NCI-H1436 (cell line): ENCODE measurements around the gene MDN1.

Experiments
- DNase-seq: peaks from one replicate; lab custom pipeline; 2025; lab: John Stamatoyannopoulos, UW

MDN1 gene

GRCh38 chr6:89693207-89693606, 126.4 kb downstream of the MDN1 start:
- DNase-seq: no peak

DNA sequence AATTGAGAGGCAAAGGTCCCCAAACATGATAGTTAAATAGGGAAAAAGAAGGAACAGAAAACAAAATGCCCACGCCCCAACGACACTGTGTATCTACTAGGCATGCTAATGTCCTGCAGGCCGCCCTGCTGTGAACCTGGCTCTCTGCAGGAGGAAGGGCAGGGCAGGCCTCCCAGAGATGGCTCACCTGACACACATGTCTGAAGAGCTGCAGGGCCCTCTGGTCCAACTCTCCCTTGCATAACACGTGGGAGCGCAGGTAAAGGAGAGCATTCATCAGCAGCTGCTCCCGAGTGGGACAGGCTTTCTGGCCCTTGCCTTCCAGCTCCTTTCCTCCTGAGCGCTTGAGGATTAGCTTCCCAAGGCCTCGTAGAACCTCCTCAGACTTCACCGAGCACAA, 127.3 kb downstream of the MDN1 start:
- DNase-seq: no peak

DNA sequence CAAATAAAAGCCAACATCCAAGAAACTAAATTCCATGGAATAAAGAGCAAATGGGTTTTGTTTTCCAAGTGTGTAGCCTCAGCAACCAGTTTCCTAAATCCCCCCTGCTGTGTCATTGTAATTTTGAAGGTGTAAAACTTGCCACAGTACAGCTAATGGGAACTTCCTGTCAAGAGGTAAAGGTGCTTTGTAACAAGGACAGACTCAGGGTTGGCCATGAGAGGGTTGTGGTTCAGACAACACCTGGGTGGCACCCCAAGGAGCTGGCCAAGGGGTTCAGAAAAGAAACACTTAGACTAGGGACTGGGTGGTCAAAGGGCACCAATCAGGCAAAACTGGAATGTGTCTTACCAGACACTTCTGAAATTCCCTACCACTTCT, 128.7 kb downstream of the MDN1 start:
- no peak for DNase-seq

DNA sequence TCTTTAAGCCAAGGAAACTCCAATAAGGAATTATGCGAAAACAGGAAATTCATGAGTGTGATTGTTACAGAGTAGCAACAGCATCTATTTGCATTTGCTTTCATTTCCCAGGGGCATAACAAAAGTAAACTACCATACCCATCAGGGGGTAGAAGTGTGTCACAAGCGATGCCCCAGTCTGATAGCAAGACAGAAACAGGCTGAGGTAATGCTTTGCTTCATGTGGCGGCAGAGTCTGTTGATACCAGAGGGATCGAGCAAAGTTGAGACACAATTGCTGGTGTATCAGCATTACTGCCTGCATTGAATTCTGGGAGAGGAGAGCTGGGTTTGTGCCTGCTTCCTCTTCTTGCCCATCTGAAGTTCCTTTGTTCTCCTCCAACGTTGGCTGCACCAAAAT, 129.9 kb downstream of the MDN1 start:
- no peak for DNase-seq

- no peak for DNase-seq
Measured at GRCh38 chr6:89688328-89688727, 131.3 kb downstream of the MDN1 start.

GRCh38 chr6:89685311-89685710, 134.3 kb downstream of the MDN1 start:
- DNase-seq: no peak

- no peak for DNase-seq
Measured at GRCh38 chr6:89682991-89683390, 136.6 kb downstream of the MDN1 start.

DNA sequence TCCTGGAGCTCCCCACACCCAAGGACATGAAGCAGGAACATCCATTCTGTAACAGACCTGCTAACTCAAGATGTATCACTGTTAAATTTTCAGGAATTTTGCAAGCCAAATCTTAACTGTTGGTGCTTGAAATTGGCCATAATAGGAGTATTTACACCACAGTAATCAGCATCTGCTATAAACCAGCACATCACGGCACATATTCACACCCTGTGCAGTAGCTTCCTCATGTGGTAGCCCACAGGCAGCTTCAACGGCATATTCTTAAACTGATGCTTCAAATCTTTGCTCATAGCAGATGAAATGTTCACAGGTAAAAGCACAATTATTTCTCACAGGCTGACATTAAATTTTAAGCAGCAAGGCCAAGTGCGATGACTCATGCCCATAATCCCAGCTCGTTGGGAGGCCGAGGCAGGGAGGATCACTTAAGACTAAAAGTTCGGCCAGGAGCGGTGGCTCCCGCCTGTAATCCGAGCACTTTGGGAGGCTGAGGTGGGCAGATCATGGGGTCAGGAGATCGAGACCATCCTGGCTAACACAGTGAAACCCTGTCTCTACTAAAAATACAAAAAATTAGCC, 137.5 kb downstream of the MDN1 start:
- DNase-seq: no peak

DNA sequence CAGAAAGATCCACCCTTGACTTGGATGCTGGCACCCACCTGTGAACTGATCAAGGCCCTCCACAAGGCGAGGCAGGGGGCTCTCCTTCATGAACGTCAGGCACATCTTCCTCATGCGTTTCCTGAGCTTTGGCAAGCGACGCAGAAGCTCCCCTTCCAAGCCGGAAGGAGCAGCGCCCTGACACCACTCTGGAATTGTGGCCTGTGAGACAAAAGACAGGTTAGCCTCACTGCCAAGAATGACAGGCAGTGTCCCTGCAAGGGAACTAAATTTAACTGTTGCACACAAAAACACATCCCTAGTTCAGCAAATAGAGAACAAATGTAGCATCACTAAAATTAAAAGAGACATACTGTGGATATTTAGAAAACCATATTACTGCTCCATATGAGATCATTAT, 139.0 kb downstream of the MDN1 start:
- DNase-seq: no peak

GRCh38 chr6:89680150-89680549, 139.4 kb downstream of the MDN1 start:
- peak; percentile 6 for DNase-seq

GRCh38 chr6:89679215-89680120, 140.1 kb downstream of the MDN1 start:
- no peak for DNase-seq

- peak; percentile 63 for DNase-seq
Measured at GRCh38 chr6:89678531-89678930, 141.1 kb downstream of the MDN1 start.

- DNase-seq: no peak
Measured at GRCh38 chr6:89675949-89676748, 143.4 kb downstream of the MDN1 start.

- no peak for DNase-seq
Measured at GRCh38 chr6:89670935-89671565, 148.5 kb downstream of the MDN1 start.

DNA sequence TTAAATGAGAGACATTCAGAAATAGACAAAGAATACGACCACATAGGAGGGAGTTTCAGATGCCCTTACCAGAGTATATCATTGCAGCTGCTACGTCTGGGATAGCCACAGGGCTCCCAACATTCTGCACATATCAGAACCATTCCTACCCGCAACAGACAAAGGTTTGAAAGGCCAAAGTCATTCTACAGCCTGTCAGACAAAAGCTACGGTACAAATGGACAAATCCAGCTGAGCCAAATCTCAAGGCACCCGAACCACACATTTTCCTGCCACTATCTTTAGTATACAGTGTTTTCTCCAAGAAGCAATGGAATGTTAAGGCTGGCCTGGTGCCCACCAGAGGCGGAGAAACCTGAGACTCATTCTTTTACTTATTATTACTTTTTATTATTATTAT, 150.6 kb downstream of the MDN1 start:
- no peak for DNase-seq

DNA sequence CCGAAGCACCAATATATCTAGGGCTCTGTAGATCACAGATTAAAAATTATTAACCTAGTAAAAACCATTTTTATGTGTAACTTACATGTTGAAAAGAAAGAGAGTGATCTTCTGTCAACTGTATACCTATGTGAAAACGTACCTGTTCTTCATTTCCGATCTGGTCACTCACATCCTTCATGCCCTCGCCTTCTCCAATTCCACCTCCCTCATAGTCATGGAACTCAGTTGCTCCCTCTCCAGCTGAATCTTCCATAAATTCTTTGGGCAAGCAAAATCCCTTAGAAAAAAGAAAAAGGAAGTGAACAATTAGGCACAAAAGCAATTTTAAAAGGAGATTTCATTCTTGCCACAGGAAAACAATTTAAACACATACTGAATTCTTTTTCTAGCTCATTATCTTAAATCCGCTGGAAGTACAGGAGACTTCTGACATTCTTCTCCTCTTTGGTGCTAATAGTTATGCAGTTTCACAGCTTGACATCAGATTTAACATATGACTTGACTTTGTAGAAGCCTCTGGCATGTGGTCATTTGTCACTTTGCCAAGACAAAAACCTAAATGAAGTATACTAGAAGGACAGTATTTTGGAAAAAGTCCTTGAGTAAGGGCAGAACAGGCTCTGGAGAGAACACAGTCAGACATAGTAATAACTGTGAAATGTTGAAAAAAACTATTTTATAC, 151.6 kb downstream of the MDN1 start:
- DNase-seq: no peak

- no peak for DNase-seq
Measured at GRCh38 chr6:89662659-89663223, 156.9 kb downstream of the MDN1 start.

DNA sequence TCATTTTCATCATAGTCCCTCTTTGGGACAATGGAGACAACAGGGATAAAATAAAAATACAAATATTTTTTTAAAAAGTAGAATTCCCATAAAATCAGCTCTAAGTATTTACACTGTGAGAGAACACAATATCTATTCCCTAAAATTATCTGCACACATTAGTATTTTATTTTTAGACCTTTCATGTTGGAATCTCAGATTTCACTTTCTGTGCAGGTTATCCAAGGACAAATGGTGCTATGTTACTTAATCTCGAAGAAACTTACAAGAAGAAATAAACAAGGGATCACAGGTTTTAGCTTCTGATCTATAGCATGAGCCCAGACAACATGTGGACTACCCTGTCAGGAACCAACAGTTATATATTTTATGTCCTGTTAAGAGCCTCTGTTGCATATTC, 158.0 kb downstream of the MDN1 start:
- DNase-seq: no peak

- no peak for DNase-seq
Measured at GRCh38 chr6:89660981-89661380, 158.6 kb downstream of the MDN1 start.

- DNase-seq: no peak
Measured at GRCh38 chr6:89657445-89658158, 162.0 kb downstream of the MDN1 start.

- DNase-seq: no peak
Measured at GRCh38 chr6:89655122-89655521, 164.5 kb downstream of the MDN1 start.
